HEK293T (cell line): ENCODE results near the gene MB.
A peak's percentile ranks its signal among the peaks of the same experiment; 100 is the strongest.

ENCODE experiments used
- CTCF ChIA-PET: fragments of 350-600 bp; formaldehyde crosslinking; extraction: SDS; loops from one replicate; lab custom pipeline; 2021; ENCODE audit warnings: antibody characterized with exemption, inconsistent platforms; lab: Yijun Ruan, JAX
- POLR2A ChIA-PET: fragments of 350-600 bp; formaldehyde crosslinking; extraction: SDS; loops from one replicate; lab custom pipeline; 2020; ENCODE audit warnings: antibody characterized with exemption, inconsistent platforms; lab: Yijun Ruan, JAX
- DNase-seq: peaks from one replicate; pipeline ENCODE4 v3.0.0; 2012; ENCODE audit warnings: mixed read lengths; ENCODE audit errors: extremely low spot score
- ARNT ChIP-seq: fragments of 450-650 bp; IDR thresholded peaks from 2 replicates; pipeline ENCODE4 v1.6.1; 2017; ENCODE audit warnings: mild to moderate bottlenecking
- BHLHE40 ChIP-seq: fragments of 450-650 bp; IDR thresholded peaks from 2 replicates; pipeline ENCODE4 v1.6.1; 2016; ENCODE audit warnings: mild to moderate bottlenecking, moderate library complexity, borderline replicate concordance
- CTBP1 ChIP-seq: fragments of 450-650 bp; IDR thresholded peaks from 2 replicates; pipeline ENCODE4 v1.6.1; 2016; ENCODE audit warnings: borderline replicate concordance
- ELF4 ChIP-seq: fragments of 450-650 bp; IDR thresholded peaks from 2 replicates; pipeline ENCODE4 v1.6.1; 2017; ENCODE audit warnings: antibody characterized with exemption
- FOXA1 ChIP-seq: fragments of 450-650 bp; IDR thresholded peaks from 2 replicates; pipeline ENCODE4 v1.6.1; 2016; ENCODE audit warnings: mild to moderate bottlenecking
- FOXK2 ChIP-seq: fragments of 450-650 bp; IDR thresholded peaks from 2 replicates; pipeline ENCODE4 v1.6.1; 2016; ENCODE audit warnings: mild to moderate bottlenecking
- FOXM1 ChIP-seq: fragments of 450-650 bp; IDR thresholded peaks from 2 replicates; pipeline ENCODE4 v1.6.1; 2017; ENCODE audit warnings: mild to moderate bottlenecking, borderline replicate concordance
- HDGF ChIP-seq: fragments of 450-650 bp; IDR thresholded peaks from 2 replicates; pipeline ENCODE4 v1.6.1; 2017; ENCODE audit warnings: antibody characterized with exemption, borderline replicate concordance
- L3MBTL2 ChIP-seq: fragments of 450-650 bp; conservative IDR thresholded peaks from 2 replicates; pipeline ENCODE4 v1.6.1; 2016; ENCODE audit warnings: mild to moderate bottlenecking
- LEF1 ChIP-seq: fragments of 450-650 bp; IDR thresholded peaks from 2 replicates; pipeline ENCODE4 v1.6.1; 2017; ENCODE audit warnings: mild to moderate bottlenecking, borderline replicate concordance
- NFRKB ChIP-seq: fragments of 450-650 bp; IDR thresholded peaks from 2 replicates; pipeline ENCODE4 v1.6.1; 2016; ENCODE audit warnings: mild to moderate bottlenecking, moderate library complexity
- SP1 ChIP-seq: fragments of 450-650 bp; IDR thresholded peaks from 2 replicates; pipeline ENCODE4 v1.6.1; 2017
- SUZ12 ChIP-seq: fragments of 450-650 bp; IDR thresholded peaks from 2 replicates; pipeline ENCODE4 v1.6.1; 2016; ENCODE audit warnings: mild to moderate bottlenecking
- TARDBP ChIP-seq: fragments of 450-650 bp; IDR thresholded peaks from 2 replicates; pipeline ENCODE4 v1.6.1; 2016
- ZNF384 ChIP-seq: fragments of 450-650 bp; IDR thresholded peaks from 2 replicates; pipeline ENCODE4 v1.6.1; 2016
- TF ChIP-seq, protein P1 (sequence below): fragments of 450-650 bp; IDR thresholded peaks from 2 replicates; pipeline ENCODE4 v1.6.1; 2016

Gene MB

DNA sequence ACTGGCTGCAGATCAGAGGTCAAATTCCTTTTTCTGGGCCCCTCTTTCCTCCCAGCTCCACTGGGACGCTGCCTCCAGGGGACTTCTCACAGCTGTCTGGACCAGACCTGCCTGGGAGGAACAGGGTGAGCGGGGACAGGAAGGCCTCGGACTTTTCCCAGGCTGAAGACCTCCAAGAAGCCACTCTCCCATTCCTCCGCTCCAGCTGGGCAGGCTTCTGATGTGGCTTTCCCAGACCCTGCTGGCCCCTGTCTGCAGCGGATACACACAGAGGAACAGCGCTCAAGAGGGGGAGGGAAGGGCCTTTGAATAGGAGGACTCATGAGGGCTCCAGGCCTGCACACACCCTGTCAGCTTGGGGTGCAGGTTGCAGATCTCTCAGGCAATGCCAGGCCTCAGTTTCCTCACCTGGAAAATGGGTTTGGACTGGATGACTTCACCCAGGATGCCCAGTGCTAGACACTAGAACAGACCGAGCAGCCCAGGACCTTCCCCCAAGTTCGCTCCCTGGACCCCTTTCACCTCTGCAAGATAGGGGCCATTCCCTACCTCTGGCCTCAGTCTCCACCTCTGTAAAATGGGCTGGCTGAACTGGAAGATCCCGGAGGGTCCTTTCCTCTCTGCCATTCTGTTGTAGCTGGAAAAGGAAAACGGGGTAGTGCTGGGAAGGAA, 36.6 kb downstream of the MB start:
- no peak for DNase-seq
- ChIA-PET CTCF (no interaction called here), POLR2A (no interaction called here)
- TF ChIP-seq FOXK2 (no peak), LEF1 (no peak)

DNA sequence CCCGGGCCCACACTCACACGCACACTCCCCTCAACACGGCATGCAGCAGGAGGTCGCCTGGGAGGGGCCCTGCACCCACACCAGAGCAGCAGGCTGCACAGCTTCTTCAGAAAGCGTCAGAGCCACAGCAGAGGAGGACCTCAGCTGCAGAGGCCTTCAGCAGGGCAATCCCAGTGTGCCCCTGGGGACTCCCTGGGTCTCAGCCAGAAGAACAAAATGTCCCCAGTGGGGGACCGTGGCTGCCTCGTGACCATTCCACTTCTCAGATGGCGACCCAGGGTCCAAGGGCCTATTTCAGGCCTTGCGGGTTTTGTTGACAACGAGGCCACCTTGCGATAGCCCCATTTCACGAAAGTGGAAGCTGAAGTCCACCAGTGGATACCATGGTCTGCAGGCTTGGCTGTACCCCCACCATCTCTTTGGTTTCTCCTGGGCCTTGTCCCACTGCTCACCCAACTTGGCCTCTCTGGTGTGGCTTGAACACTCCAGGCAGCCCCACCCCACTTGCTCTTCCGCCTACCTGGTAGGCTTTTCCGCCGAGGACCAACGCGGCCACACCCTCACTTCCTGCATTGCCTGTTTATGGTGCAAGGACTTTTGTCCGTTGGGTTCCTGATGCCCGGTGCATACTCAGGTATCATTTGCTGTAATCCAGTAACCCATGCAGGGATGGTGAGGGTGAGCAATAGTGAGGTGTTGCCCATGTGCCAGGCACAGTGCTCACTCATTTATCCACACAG, 38.1 kb downstream of the MB start:
- ChIA-PET POLR2A (no interaction called here), CTCF (no interaction called here)
- no peak for TF ChIP-seq FOXM1
- no peak for TF ChIP-seq SP1
- no peak for TF ChIP-seq BHLHE40
- no peak for TF ChIP-seq NFRKB
- no peak for TF ChIP-seq FOXK2
- no peak for TF ChIP-seq L3MBTL2
- TF ChIP-seq SUZ12: no peak
- TF ChIP-seq ZNF384: no peak
- TF ChIP-seq TARDBP: no peak
- TF ChIP-seq CTBP1: no peak
- no peak for TF ChIP-seq ARNT
- TF ChIP-seq, protein P1, sequence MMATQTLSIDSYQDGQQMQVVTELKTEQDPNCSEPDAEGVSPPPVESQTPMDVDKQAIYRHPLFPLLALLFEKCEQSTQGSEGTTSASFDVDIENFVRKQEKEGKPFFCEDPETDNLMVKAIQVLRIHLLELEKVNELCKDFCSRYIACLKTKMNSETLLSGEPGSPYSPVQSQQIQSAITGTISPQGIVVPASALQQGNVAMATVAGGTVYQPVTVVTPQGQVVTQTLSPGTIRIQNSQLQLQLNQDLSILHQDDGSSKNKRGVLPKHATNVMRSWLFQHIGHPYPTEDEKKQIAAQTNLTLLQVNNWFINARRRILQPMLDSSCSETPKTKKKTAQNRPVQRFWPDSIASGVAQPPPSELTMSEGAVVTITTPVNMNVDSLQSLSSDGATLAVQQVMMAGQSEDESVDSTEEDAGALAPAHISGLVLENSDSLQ: no peak
- TF ChIP-seq FOXA1: no peak
- TF ChIP-seq ELF4: no peak
- TF ChIP-seq HDGF: no peak
- DNase-seq: no peak

DNA sequence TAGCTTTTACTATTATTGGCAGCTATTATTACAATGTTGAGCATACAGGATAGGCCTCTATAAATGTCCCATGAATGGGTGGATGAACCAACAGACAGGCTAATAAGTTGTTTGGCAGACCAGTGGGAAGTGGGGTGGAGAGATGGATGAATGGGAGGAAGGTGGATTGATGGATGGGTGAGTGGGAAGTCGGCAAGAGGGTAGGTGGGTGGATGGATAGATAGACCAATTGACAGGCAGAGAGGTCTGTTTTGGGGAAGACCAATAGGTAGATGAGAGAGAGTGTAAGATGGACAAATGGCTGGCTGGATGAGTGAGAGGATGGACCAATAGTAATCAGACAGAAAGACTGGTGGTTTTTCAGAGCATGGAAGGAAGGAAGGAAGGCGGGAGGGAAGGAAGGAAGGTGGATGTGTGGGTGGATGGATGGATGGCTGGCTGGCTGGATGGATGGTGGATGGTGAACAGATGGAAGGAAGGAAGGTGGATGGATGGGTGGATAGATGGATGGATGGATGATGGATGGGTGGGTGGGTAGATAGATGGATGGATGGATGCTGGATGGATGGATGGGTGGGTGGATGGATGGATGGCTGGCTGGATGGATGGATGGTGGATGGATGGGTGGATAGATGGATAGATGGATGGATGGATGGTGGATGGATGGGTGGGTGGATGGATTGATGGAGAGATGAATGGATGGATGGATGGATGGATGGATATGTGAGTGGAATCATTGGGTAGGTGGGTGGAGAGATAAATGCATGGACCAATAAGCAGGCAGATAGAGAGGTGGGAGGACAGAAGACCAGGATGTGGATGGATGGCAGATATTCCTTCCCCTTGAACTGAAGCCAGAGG, 39.1 kb downstream of the MB start:
- ChIA-PET CTCF (no interaction called here), POLR2A (no interaction called here)
- DNase-seq: no peak
- TF ChIP-seq HDGF: no peak
- TF ChIP-seq BHLHE40: no peak

DNA sequence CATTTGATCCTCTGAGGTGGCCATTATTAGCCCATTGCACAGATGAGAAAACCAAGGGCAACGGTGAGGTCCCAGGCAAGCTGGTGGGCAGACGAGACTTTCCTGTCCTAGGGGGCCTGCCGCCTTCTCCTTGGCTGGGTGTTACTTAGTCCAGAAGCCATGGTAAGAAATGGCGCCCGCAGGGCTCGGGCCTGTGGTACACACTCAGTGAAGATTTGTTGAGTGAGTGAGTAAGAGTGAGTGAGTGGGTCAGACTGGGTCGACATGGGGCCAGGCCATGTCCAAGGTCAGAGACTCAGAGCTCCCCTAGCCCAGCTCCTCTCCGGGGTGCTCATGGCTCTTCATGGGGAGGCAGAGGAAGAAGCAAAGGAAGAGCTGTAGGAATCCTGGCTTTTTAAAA, 40.5 kb downstream of the MB start:
- ChIA-PET POLR2A (no interaction called here), CTCF (no interaction called here)
- TF ChIP-seq HDGF (no peak), SP1 (no peak), ZNF384 (no peak), ELF4 (no peak), FOXM1 (no peak), ARNT (no peak), L3MBTL2 (no peak), FOXA1 (no peak), BHLHE40 (no peak)
- TF ChIP-seq, protein P1: no peak
- DNase-seq: no peak

DNA sequence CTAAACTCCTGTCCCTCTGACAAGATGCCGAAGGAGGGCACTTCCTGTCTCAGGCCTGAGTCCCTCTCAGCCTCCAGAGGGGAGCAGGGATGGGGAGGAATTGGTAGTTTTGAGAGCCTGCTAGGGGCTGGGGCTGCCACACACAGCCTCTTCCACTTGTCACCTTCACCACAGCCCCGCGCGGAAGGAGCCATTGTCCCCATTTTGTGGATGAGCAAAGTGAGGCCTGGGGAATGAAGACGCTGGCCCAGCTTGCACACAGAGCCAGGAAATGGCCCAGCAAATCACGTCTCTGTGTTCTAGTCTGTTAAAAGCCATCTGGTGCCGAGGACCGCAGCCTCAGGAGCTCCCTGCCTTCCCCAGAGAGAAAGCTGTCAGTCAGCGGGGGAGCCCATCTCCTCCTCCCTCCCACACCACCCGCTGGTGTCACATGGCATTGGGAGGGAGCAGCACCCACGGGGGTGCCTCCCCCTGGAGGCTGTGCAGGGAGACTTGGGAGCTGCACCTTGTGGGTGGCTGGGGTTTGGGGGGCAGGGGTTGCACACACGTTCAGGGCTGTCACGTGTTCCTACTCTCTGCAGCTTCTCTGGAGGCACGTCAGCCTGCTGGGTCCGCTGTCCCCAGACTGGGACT, 41.9 kb downstream of the MB start:
- TF ChIP-seq, protein P1: peak; percentile 40; the same call in 1 of the 2 replicates
- no peak for TF ChIP-seq SUZ12
- CTCF ChIA-PET: no interaction called here
- no peak for DNase-seq
- POLR2A ChIA-PET: no interaction called here

DNA sequence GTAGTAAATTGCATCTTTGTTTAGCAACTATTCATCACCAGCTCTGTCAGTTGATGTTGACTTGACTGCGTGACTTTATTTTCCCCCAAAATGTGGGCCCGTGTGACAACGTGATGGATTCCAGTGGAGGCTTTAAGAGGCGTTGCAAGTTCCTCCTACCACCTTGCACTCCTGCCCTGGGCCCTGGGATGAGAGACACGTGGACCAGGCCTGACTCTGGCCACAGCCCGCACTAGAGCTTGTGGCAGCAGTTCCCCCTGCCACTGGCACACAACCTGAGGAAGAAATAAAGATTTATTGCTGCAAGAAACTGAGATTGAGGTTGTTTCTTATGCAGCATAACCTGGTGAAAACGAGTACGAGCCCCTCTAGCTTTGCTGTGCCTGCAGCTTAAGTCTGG, 44.6 kb downstream of the MB start:
- ChIA-PET CTCF (no interaction called here), POLR2A (no interaction called here)

More for the DNA sequence above, 44.6 kb downstream of the MB start:
- no peak for TF ChIP-seq BHLHE40
- TF ChIP-seq ZNF384: no peak
- no peak for TF ChIP-seq CTBP1
- no peak for TF ChIP-seq TARDBP
- no peak for TF ChIP-seq SP1
- TF ChIP-seq LEF1: no peak
- TF ChIP-seq SUZ12: no peak
- no peak for TF ChIP-seq FOXM1
- TF ChIP-seq FOXK2: no peak
- TF ChIP-seq NFRKB: no peak
- no peak for TF ChIP-seq L3MBTL2
- DNase-seq: no peak
